ENCODE results near the gene GNAL.

The GNAL gene

GRCh38 chr18:11801573-11801972, 112.5 kb downstream of the GNAL start:
- in situ Hi-C loops (cut with MboI; ENCODE audit: low sequenced_read_pairs, unreplicated experiment) = no loop called here
- TF ChIP-seq, protein P1, sequence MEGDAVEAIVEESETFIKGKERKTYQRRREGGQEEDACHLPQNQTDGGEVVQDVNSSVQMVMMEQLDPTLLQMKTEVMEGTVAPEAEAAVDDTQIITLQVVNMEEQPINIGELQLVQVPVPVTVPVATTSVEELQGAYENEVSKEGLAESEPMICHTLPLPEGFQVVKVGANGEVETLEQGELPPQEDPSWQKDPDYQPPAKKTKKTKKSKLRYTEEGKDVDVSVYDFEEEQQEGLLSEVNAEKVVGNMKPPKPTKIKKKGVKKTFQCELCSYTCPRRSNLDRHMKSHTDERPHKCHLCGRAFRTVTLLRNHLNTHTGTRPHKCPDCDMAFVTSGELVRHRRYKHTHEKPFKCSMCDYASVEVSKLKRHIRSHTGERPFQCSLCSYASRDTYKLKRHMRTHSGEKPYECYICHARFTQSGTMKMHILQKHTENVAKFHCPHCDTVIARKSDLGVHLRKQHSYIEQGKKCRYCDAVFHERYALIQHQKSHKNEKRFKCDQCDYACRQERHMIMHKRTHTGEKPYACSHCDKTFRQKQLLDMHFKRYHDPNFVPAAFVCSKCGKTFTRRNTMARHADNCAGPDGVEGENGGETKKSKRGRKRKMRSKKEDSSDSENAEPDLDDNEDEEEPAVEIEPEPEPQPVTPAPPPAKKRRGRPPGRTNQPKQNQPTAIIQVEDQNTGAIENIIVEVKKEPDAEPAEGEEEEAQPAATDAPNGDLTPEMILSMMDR (IDR thresholded peaks at IDR 0.05; ENCODE audit: borderline replicate concordance, control extremely low read depth, extremely low read depth, insufficient read depth, missing control alignments) = no peak

DNA sequence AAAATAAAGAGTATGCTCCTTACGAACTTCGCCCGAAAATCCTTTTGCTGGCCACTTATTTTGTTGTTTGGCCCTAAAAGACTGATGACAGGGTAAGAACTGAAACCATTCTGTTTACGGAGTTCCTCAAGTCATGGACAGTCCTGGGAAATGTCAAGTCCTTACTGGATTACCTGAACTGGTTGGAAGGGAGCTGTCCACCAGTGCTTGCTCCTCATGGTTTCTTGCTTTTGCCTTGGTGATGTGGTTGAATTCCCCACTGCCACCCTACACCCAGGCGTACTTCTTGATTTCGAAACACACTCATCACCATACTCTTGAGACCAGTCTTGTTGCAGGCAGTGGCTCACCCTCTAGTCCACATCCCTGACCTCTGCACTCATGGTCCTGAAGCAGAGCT, 113.1 kb downstream of the GNAL start:
- no peak for DNase-seq (ENCODE audit: low spot score)
- in situ Hi-C loops (cut with MboI; ENCODE audit: low sequenced_read_pairs, unreplicated experiment) = no loop called here
- TF ChIP-seq, protein P1 (IDR thresholded peaks at IDR 0.05; ENCODE audit: borderline replicate concordance, control extremely low read depth, extremely low read depth, insufficient read depth, missing control alignments) = no peak

More at GRCh38 chr18:11801573-11801972, 112.5 kb downstream of the GNAL start:
- no peak for DNase-seq (ENCODE audit: low spot score)

DNA sequence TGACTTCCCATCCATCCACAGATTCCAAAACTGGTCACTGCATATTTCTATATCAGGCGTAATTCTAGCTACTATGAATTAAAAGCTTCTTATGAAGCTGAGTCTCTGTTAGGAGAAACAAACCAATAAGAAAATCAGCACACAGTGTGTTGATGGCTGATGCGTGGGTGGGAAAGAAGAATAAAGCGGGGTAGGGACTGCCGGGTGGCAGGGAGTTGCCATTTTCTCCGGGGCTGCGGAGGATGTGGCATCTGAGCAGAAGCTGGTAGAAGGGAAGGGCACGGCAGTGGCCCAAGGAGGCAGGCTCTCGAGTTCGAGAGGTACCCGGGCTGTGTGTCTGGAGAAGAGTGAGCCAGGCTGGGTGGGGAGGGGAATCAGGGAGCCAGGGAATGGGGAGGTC, 113.5 kb downstream of the GNAL start:
- DNase-seq (ENCODE audit: low spot score) = no peak
- in situ Hi-C loops (cut with MboI; ENCODE audit: low sequenced_read_pairs, unreplicated experiment) = no loop called here
- TF ChIP-seq, protein P1 (IDR thresholded peaks at IDR 0.05; ENCODE audit: borderline replicate concordance, control extremely low read depth, extremely low read depth, insufficient read depth, missing control alignments) = no peak

DNA sequence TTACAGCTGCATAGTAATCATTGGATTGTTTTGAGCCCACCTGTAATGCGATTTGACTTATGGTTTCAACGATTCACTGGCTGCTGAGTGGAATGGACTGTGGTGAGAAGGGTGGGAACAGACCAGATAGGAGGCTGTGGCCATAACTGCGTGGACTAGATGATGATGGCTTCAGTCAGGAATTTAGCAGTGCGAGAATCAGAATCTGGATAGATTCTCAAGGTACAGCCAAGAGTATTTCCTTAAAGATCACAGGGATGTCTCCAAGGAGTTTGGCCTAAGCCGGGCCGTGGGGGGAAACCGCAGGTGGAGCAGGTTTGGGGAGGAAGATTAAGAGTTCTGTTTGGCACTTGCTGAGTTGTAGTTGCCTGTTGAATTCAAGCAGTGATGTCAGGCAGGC, 118.2 kb downstream of the GNAL start:
- TF ChIP-seq, protein P1 (IDR thresholded peaks at IDR 0.05; ENCODE audit: borderline replicate concordance, control extremely low read depth, extremely low read depth, insufficient read depth, missing control alignments) = no peak
- in situ Hi-C loops (cut with MboI; ENCODE audit: low sequenced_read_pairs, unreplicated experiment) = no loop called here
- no peak for DNase-seq (ENCODE audit: low spot score)

DNA sequence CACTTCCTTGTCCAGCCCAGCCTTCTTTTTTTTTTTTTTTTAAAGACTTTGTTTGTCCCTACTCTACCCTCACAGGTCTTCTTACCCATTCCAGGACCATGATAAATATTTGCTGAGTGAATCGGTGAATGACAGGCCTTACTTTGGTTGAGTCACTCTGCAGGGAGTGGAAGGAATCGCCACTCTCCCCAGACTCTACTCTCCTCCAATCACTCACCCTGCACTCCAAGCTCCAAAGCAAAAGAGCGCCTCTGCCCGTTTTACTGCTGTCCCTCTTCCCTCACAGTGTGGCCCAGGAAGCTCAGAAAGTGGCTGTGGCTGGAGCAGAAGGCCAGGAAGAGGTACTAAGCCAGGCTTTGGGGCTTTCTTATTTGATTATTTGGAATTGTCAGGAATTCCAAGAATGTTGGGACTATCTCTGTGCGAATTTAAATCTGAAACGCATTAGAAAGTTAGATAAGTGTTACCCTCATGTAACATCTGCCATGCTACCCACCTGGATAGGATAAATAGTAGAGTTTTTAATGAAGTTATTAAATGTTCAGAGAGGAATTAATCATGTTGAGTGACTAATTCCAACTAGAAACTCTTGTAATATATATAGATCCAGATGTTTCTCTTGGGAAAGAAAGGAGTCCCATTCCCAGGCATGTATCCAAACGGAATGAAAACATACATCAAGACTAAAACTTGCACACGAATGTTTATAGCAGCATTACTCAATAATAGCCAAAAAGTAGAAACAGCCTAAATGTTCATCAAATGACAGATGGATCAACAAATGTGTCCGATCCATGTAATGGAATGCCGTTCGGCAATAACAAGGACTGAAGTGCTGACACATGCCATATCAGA, 119.2 kb downstream of the GNAL start:
- in situ Hi-C loops (cut with MboI; ENCODE audit: low sequenced_read_pairs, unreplicated experiment) = no loop called here
- TF ChIP-seq, protein P1 (IDR thresholded peaks at IDR 0.05; ENCODE audit: borderline replicate concordance, control extremely low read depth, extremely low read depth, insufficient read depth, missing control alignments) = no peak
- DNase-seq (ENCODE audit: low spot score) = no peak

DNA sequence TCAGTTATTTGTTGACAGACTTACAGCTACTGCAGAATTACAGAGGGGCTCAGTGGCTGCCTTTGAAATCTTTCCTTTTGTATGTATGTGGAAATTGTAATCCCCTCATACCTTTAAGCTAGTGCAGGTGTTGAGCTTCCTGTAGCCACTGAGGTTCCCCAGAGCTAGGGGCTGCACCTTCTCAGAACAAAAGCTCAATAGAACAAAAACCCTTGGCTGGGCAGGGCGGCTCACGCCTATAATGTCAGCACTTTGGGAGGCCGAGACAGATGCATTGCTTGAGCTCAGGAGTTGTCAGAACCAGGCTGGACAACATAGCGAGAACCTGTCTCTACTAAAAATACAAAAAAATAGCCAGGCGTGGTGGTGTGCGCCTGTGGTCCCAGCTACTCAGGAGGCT, 120.8 kb downstream of the GNAL start:
- TF ChIP-seq, protein P1 (IDR thresholded peaks at IDR 0.05; ENCODE audit: borderline replicate concordance, control extremely low read depth, extremely low read depth, insufficient read depth, missing control alignments) = no peak
- no peak for DNase-seq (ENCODE audit: low spot score)
- in situ Hi-C loops (cut with MboI; ENCODE audit: low sequenced_read_pairs, unreplicated experiment) = no loop called here
